OCI-LY1 (cell line): ENCODE measurements around the gene ZNF576.

ENCODE experiments used
- H2AFZ ChIP-seq: fragments of 200-600 bp; sonication (generic), shearing (Covaris generic); 2 replicates; pipeline ENCODE4 v1.6.0; 2014; ENCODE audit warnings: antibody characterized with exemption, mild to moderate bottlenecking, low read length
- H3F3A ChIP-seq: fragments of 200-600 bp; sonication (generic), shearing (Covaris generic); 2 replicates; pipeline ENCODE4 v1.6.0; 2014; ENCODE audit warnings: mild to moderate bottlenecking, antibody characterized with exemption, low read length, moderate library complexity; ENCODE audit not compliant: insufficient read depth
- H3K27ac ChIP-seq: fragments of 200-600 bp; sonication (generic); 2 replicates; pipeline ENCODE4 v1.5.1; 2014; ENCODE audit warnings: low read length, mixed run types, mild to moderate bottlenecking, low read depth; ENCODE audit not compliant: poor library complexity, severe bottlenecking
- H3K27me3 ChIP-seq: fragments of 200-600 bp; sonication (generic); 2 replicates; pipeline ENCODE4 v1.6.0; 2014; ENCODE audit warnings: antibody characterized with exemption, mild to moderate bottlenecking, low read length, moderate library complexity; ENCODE audit not compliant: insufficient read depth
- H3K36me3 ChIP-seq: fragments of 200-600 bp; sonication (generic); 2 replicates; pipeline ENCODE4 v1.6.1; 2014; ENCODE audit warnings: mild to moderate bottlenecking, antibody characterized with exemption, low read length, moderate library complexity, mixed read lengths; ENCODE audit not compliant: insufficient read depth
- H3K4me1 ChIP-seq: fragments of 200-600 bp; sonication (generic); 2 replicates; pipeline ENCODE4 v1.5.1; 2014; ENCODE audit warnings: mild to moderate bottlenecking, low read length, moderate library complexity; ENCODE audit not compliant: insufficient read depth, severe bottlenecking
- H3K4me2 ChIP-seq: fragments of 200-600 bp; sonication (generic), shearing (Covaris generic); 2 replicates; pipeline ENCODE4 v1.6.1; 2014; ENCODE audit warnings: low read length
- H3K4me3 ChIP-seq: fragments of 200-600 bp; sonication (generic); 2 replicates; pipeline ENCODE4 v1.5.1; 2014; ENCODE audit warnings: low read length, low read depth, mild to moderate bottlenecking, mixed read lengths; ENCODE audit not compliant: poor library complexity, severe bottlenecking
- H3K79me2 ChIP-seq: fragments of 200-600 bp; shearing (Covaris generic); 2 replicates; pipeline ENCODE4 v1.6.1; 2016; ENCODE audit warnings: mixed run types, low read length, mixed read lengths; ENCODE audit not compliant: insufficient read depth
- H3K9ac ChIP-seq: fragments of 200-600 bp; sonication (generic), shearing (Covaris generic); 2 replicates; pipeline ENCODE4 v1.6.1; 2014; ENCODE audit warnings: mild to moderate bottlenecking, low read length, mixed read lengths
- H3K9me2 ChIP-seq: fragments of 200-600 bp; sonication (generic), shearing (Covaris generic); 2 replicates; pipeline ENCODE4 v1.6.1; 2014; ENCODE audit warnings: low read depth, mild to moderate bottlenecking, low read length, mixed read lengths
- H3K9me3 ChIP-seq: fragments of 200-600 bp; shearing (Covaris generic); 2 replicates; pipeline ENCODE4 v1.6.1; 2014; ENCODE audit warnings: low read length, mixed read lengths
- H4K20me1 ChIP-seq: fragments of 200-600 bp; sonication (generic), shearing (Covaris generic); 2 replicates; pipeline ENCODE4 v1.6.0; 2016; ENCODE audit warnings: mild to moderate bottlenecking, low read length; ENCODE audit not compliant: insufficient read depth
- CTCF ChIP-seq: fragments of 200-600 bp; sonication (generic), shearing (Covaris generic); IDR thresholded peaks from 2 replicates; pipeline ENCODE4 v1.5.1; 2017; ENCODE audit warnings: mild to moderate bottlenecking, antibody characterized with exemption, low read length, moderate library complexity, mixed read lengths
- EZH2 ChIP-seq: fragments of 200-600 bp; sonication (generic), shearing (Covaris generic); IDR thresholded peaks from 2 replicates; pipeline ENCODE4 v1.8.0; 2017; ENCODE audit warnings: borderline replicate concordance, mixed run types, mild to moderate bottlenecking, antibody characterized with exemption, low read length, moderate library complexity, mixed read lengths

ZNF576 gene

GRCh38 chr19:43638214-43638994, 42.0 kb downstream of the ZNF576 start:
- H3K36me3 ChIP-seq: no peaks in the 10 kb centered on the region
- no peak overlapping the region for H3K4me2 ChIP-seq
- no peak for TF ChIP-seq EZH2
- TF ChIP-seq CTCF: no peak
- H4K20me1 ChIP-seq: no peaks in the 10 kb centered on the region
- no peaks in the 10 kb centered on the region for H3K9me2 ChIP-seq
- H2AFZ ChIP-seq: no peak overlapping the region
- no peak overlapping the region for H3K27ac ChIP-seq
- peaks cover 3% of the 10 kb centered on the region for H3K4me1 ChIP-seq
- no peaks in the 10 kb centered on the region for H3K79me2 ChIP-seq
- H3F3A ChIP-seq: no peaks in the 10 kb centered on the region
- 0 out of 2 replicates have a peak, but pooled peaks cover 13% of the 10 kb centered on the region for H3K27me3 ChIP-seq
- no peaks in the 10 kb centered on the region for H3K9me3 ChIP-seq
- no peak overlapping the region for H3K4me3 ChIP-seq
- H3K9ac ChIP-seq: no peak overlapping the region

GRCh38 chr19:43638995-43639518, 42.7 kb downstream of the ZNF576 start:
- Histone ChIP-seq H4K20me1 (no peaks in the 10 kb centered on the region), H3K9me2 (no peaks in the 10 kb centered on the region), H3K36me3 (no peaks in the 10 kb centered on the region), H3K9ac (no peak overlapping the region), H3K79me2 (no peaks in the 10 kb centered on the region), H3K27me3 (0 out of 2 replicates have a peak, but pooled peaks cover 13% of the 10 kb centered on the region), H3K4me2 (peak overlapping the region; percentile 45; the same call in 1 of the 2 replicates), H3K27ac (no peak overlapping the region), H2AFZ (no peak overlapping the region), H3K4me3 (peak overlapping the region; percentile 25), H3K4me1 (peaks cover 3% of the 10 kb centered on the region), H3F3A (no peaks in the 10 kb centered on the region), H3K9me3 (no peaks in the 10 kb centered on the region)
- TF ChIP-seq EZH2 (no peak), CTCF (no peak)

- no peak within 1 kb of the TSS for H3K9ac ChIP-seq
- H3K36me3 ChIP-seq: no peaks in the 10 kb centered on the region
- 0 out of 2 replicates have a peak, but pooled peaks cover 13% of the 10 kb centered on the region for H3K27me3 ChIP-seq
- TF ChIP-seq EZH2 (no peak), CTCF (no peak)
- H3K9me3 ChIP-seq: no peaks in the 10 kb centered on the region
- H3K4me2 ChIP-seq: peak within 1 kb of the TSS; percentile 51; the same call in 1 of the 2 replicates
- H3F3A ChIP-seq: no peaks in the 10 kb centered on the region
- H4K20me1 ChIP-seq: no peaks in the 10 kb centered on the region
- H3K4me3 ChIP-seq: peak within 1 kb of the TSS; percentile 46
- H3K79me2 ChIP-seq: no peaks in the 10 kb centered on the region
- no peak within 1 kb of the TSS for H2AFZ ChIP-seq
- H3K4me1 ChIP-seq: peaks cover 3% of the 10 kb centered on the region
- no peak within 1 kb of the TSS for H3K27ac ChIP-seq
- H3K9me2 ChIP-seq: no peaks in the 10 kb centered on the region
These were observed 43.4 kb downstream of the ZNF576 start, which contains the start of gene CADM4 for GRCh38 chr19:43639519-43640423. TSS of gene CADM4 (minus strand) at chr19:43639850. CDS start at chr19:43639790, 60 bp downstream.
